GM23248 (cell line): ENCODE results near the gene PDE4B.
"Not testable (repeated sequence)": the region's sequence is repeated elsewhere in the genome, so short reads cannot be mapped to it uniquely, and the experiment has no call there.

Source experiments
- EZH2 ChIP-seq: fragments of 200-600 bp; sonication (generic); IDR thresholded peaks from 2 replicates; pipeline ENCODE4 v1.6.1; 2018; ENCODE audit warnings: antibody characterized with exemption, mild to moderate bottlenecking; ENCODE audit not compliant: insufficient read depth, poor library complexity, severe bottlenecking
- EZH2phosphoT487 ChIP-seq: fragments of 200-600 bp; sonication (generic); IDR thresholded peaks from 2 replicates; pipeline ENCODE4 v1.6.1; 2018; ENCODE audit warnings: antibody characterized with exemption, moderate library complexity, mild to moderate bottlenecking, low read depth; ENCODE audit not compliant: insufficient read depth

GRCh38 chr1:66322462-66322861 is 529.8 kb downstream of the PDE4B start:
- not testable (repeated sequence) for TF ChIP-seq EZH2phosphoT487, EZH2
